Adrenal gland (tissue), 5 donors: ENCODE results near the gene RGS17.

ENCODE experiments used
- CTCF ChIP-seq, 6 experiments: fragments of 450-650 bp in 4 of 6; fragments of 200-600 bp in 2 of 6; sonication (generic) in 1 of 6; IDR thresholded peaks; 1 replicate in 5 of 6; 2 replicates in 1 of 6; pipeline versions ENCODE4 v1.5.1 to v1.8.0; 2016 to 2021; ENCODE audit warnings: antibody characterized with exemption in 6 of 6, mild to moderate bottlenecking in 2 of 6, moderate library complexity in 1 of 6
- POLR2A ChIP-seq, 2 donors: fragments of 450-650 bp; IDR thresholded peaks; one replicate each; pipeline ENCODE4 v1.6.1; 2017; ENCODE audit warnings: antibody characterized with exemption in 2 of 2, mild to moderate bottlenecking in 2 of 2, moderate library complexity in 1 of 2
- donor health status: DM: no; HTN: no; CAD: no.

GRCh38 chr6:153015094-153015640 lies 115.9 kb downstream of the RGS17 start:
- TF ChIP-seq CTCF (IDR thresholded peaks at IDR 0.05) (no peak), POLR2A (IDR thresholded peaks at IDR 0.05) (no peak)
